ENCODE data around the gene PITPNC1. TPM values are rescaled to one million over a fixed set of nuclear protein-coding genes. Genes with fewer than 3 reads are reported as not detected.

PITPNC1 gene
- total and polyA plus RNA-seq, 2 experiments from 2014 or later, result 5.8 to 7.3 TPM

GRCh38 chr17:67571478-67571877 is 194.4 kb downstream of the PITPNC1 start:
- Histone ChIP-seq H3K9ac (no peak overlapping the region), H3K79me2 (ENCODE audit: insufficient read depth) (no peaks in the 10 kb centered on the region), H4K20me1 (ENCODE audit: insufficient read depth) (no peaks in the 10 kb centered on the region), H3K27ac (no peak overlapping the region), H3K9me3 (ENCODE audit: low read depth) (no peaks in the 10 kb centered on the region), H3K4me3 (no peak overlapping the region), H3K36me3 (ENCODE audit: low read depth) (no peaks in the 10 kb centered on the region), H3F3A (ENCODE audit: insufficient read depth) (no peaks in the 10 kb centered on the region), H3K27me3 (replicated peaks; ENCODE audit: insufficient read depth) (no peaks in the 10 kb centered on the region), H3K9me2 (ENCODE audit: insufficient read depth) (no peaks in the 10 kb centered on the region), H3K4me2 (ENCODE audit: unreplicated experiment) (no peak overlapping the region), H2AFZ (no peak overlapping the region), H3K4me1 (ENCODE audit: insufficient read depth) (peaks cover 6% of the 10 kb centered on the region; the same call in 1 of the 2 replicates)
- WGBS, 2 experiments (ENCODE audit: low coverage in 1 of 2, low lambda C conversion rate in 2 of 2, missing lambda C conversion rate in 2 of 2), result 95 to 99% methylated on average over 6 of the region's 6 CpGs
- in situ Hi-C loops (cut with MboI), result no loop called here
- TF ChIP-seq EZH2phosphoT487 (IDR thresholded peaks at IDR 0.05; ENCODE audit: insufficient read depth, low read depth) (no peak), EZH2 (IDR thresholded peaks at IDR 0.05; ENCODE audit: insufficient read depth, poor library complexity, severe bottlenecking) (no peak)
- DNase-seq, result no peak

GRCh38 chr17:67573987-67574657 is 197.0 kb downstream of the PITPNC1 start:
- no peaks in the 10 kb centered on the region for H3K9me3 ChIP-seq (ENCODE audit: low read depth)
- H3K4me2 ChIP-seq (ENCODE audit: unreplicated experiment), result no peak overlapping the region
- H3K4me3 ChIP-seq, result no peak overlapping the region
- H3K9me2 ChIP-seq (ENCODE audit: insufficient read depth), result no peaks in the 10 kb centered on the region
- H3F3A ChIP-seq (ENCODE audit: insufficient read depth), result no peaks in the 10 kb centered on the region
- no peak overlapping the region for H3K27ac ChIP-seq
- DNase-seq, result no peak
- no peaks in the 10 kb centered on the region for H4K20me1 ChIP-seq (ENCODE audit: insufficient read depth)
- H3K27me3 ChIP-seq (replicated peaks; ENCODE audit: insufficient read depth), result no peaks in the 10 kb centered on the region
- WGBS, 2 experiments (ENCODE audit: low coverage in 1 of 2, low lambda C conversion rate in 2 of 2, missing lambda C conversion rate in 2 of 2), result 94 to 95% methylated on average over 4 of the region's 4 CpGs
- H3K4me1 ChIP-seq (ENCODE audit: insufficient read depth), result peaks cover 6% of the 10 kb centered on the region; the same call in 1 of the 2 replicates
- no peaks in the 10 kb centered on the region for H3K36me3 ChIP-seq (ENCODE audit: low read depth)
- in situ Hi-C loops (cut with MboI), result no loop called here
- TF ChIP-seq EZH2 (IDR thresholded peaks at IDR 0.05; ENCODE audit: insufficient read depth, poor library complexity, severe bottlenecking) (no peak), EZH2phosphoT487 (IDR thresholded peaks at IDR 0.05; ENCODE audit: insufficient read depth, low read depth) (no peak)
- no peaks in the 10 kb centered on the region for H3K79me2 ChIP-seq (ENCODE audit: insufficient read depth)
- no peak overlapping the region for H3K9ac ChIP-seq
- H2AFZ ChIP-seq, result no peak overlapping the region

- Histone ChIP-seq H3K4me1 (ENCODE audit: insufficient read depth) (peaks cover 4% of the 10 kb centered on the region; the same call in 1 of the 2 replicates), H4K20me1 (ENCODE audit: insufficient read depth) (no peaks in the 10 kb centered on the region), H3K9ac (no peak overlapping the region), H3K4me3 (no peak overlapping the region), H2AFZ (no peak overlapping the region), H3K4me2 (ENCODE audit: unreplicated experiment) (no peak overlapping the region), H3K9me2 (ENCODE audit: insufficient read depth) (no peaks in the 10 kb centered on the region), H3K27me3 (replicated peaks; ENCODE audit: insufficient read depth) (no peaks in the 10 kb centered on the region), H3K36me3 (ENCODE audit: low read depth) (no peaks in the 10 kb centered on the region), H3K79me2 (ENCODE audit: insufficient read depth) (no peaks in the 10 kb centered on the region), H3K9me3 (ENCODE audit: low read depth) (no peaks in the 10 kb centered on the region), H3F3A (ENCODE audit: insufficient read depth) (no peaks in the 10 kb centered on the region), H3K27ac (no peak overlapping the region)
- in situ Hi-C loops (cut with MboI), result no loop called here
- DNase-seq, result peak; percentile 3
- TF ChIP-seq EZH2 (IDR thresholded peaks at IDR 0.05; ENCODE audit: insufficient read depth, poor library complexity, severe bottlenecking), result no peak
- no peak for TF ChIP-seq EZH2phosphoT487 (IDR thresholded peaks at IDR 0.05; ENCODE audit: insufficient read depth, low read depth)
- 88 to 90% methylated on average over 13 of the region's 13 CpGs for WGBS, 2 experiments (ENCODE audit: low coverage in 1 of 2, low lambda C conversion rate in 2 of 2, missing lambda C conversion rate in 2 of 2)
Measured at GRCh38 chr17:67574658-67575293, 197.7 kb downstream of the PITPNC1 start.

GRCh38 chr17:67575325-67575724 is 198.2 kb downstream of the PITPNC1 start:
- no peak overlapping the region for H3K27ac ChIP-seq
- in situ Hi-C loops (cut with MboI), result no loop called here
- H4K20me1 ChIP-seq (ENCODE audit: insufficient read depth), result no peaks in the 10 kb centered on the region
- no peak overlapping the region for H3K4me2 ChIP-seq (ENCODE audit: unreplicated experiment)
- H3K9me2 ChIP-seq (ENCODE audit: insufficient read depth), result no peaks in the 10 kb centered on the region
- no peaks in the 10 kb centered on the region for H3K27me3 ChIP-seq (replicated peaks; ENCODE audit: insufficient read depth)
- H3K36me3 ChIP-seq (ENCODE audit: low read depth), result no peaks in the 10 kb centered on the region
- no peaks in the 10 kb centered on the region for H3K4me1 ChIP-seq (ENCODE audit: insufficient read depth)
- TF ChIP-seq EZH2phosphoT487 (IDR thresholded peaks at IDR 0.05; ENCODE audit: insufficient read depth, low read depth), result no peak
- no peak for TF ChIP-seq EZH2 (IDR thresholded peaks at IDR 0.05; ENCODE audit: insufficient read depth, poor library complexity, severe bottlenecking)
- H2AFZ ChIP-seq, result no peak overlapping the region
- no peak overlapping the region for H3K4me3 ChIP-seq
- no peak for DNase-seq
- H3F3A ChIP-seq (ENCODE audit: insufficient read depth), result no peaks in the 10 kb centered on the region
- no peaks in the 10 kb centered on the region for H3K79me2 ChIP-seq (ENCODE audit: insufficient read depth)
- H3K9ac ChIP-seq, result no peak overlapping the region
- 84 to 89% methylated on average over 13 of the region's 13 CpGs for WGBS, 2 experiments (ENCODE audit: low coverage in 1 of 2, low lambda C conversion rate in 2 of 2, missing lambda C conversion rate in 2 of 2)
- H3K9me3 ChIP-seq (ENCODE audit: low read depth), result no peaks in the 10 kb centered on the region

All from GM23248 (cell line).